ENCODE data around the gene NYAP1.

The NYAP1 gene

GRCh38 chr7:100483722-100484672 is at the start of gene NYAP1 (continued):
- TF ChIP-seq ZNF629 (tag by site-specific recombination; IDR thresholded peaks at IDR 0.05) (no peak), ZNF311 (tag by site-specific recombination; IDR thresholded peaks at IDR 0.05; ENCODE audit: borderline replicate concordance) (no peak), HOXD13 (CRISPR knock-in tag; IDR thresholded peaks at IDR 0.05; ENCODE audit: borderline replicate concordance) (no peak), ZNF19 (tag by site-specific recombination; IDR thresholded peaks at IDR 0.05; ENCODE audit: low read depth) (no peak), SCRT1 (tag by site-specific recombination; IDR thresholded peaks at IDR 0.05; ENCODE audit: borderline replicate concordance) (no peak), ZNF175 (tag by site-specific recombination; IDR thresholded peaks at IDR 0.05) (no peak), TRIM28 (IDR thresholded peaks at IDR 0.05; ENCODE audit: borderline replicate concordance, low read length) (no peak), ZNF221 (tag by site-specific recombination; IDR thresholded peaks at IDR 0.05; ENCODE audit: borderline replicate concordance) (no peak), IKZF3 (tag by site-specific recombination; IDR thresholded peaks at IDR 0.05) (no peak), KLF10 (tag by site-specific recombination; IDR thresholded peaks at IDR 0.05) (no peak; the same call in 1 of the 2 replicates), ZFP3 (tag by site-specific recombination; IDR thresholded peaks at IDR 0.05; ENCODE audit: low read depth) (no peak), ZNF785 (tag by site-specific recombination; IDR thresholded peaks at IDR 0.05) (no peak), ZNF157 (tag by site-specific recombination; IDR thresholded peaks at IDR 0.05) (no peak), ZNF239 (tag by site-specific recombination; IDR thresholded peaks at IDR 0.05) (no peak), HOXA7 (CRISPR knock-in tag; IDR thresholded peaks at IDR 0.05; ENCODE audit: borderline replicate concordance) (no peak), ZNF248 (tag by site-specific recombination; IDR thresholded peaks at IDR 0.05) (no peak), BCL11A (tag by site-specific recombination; IDR thresholded peaks at IDR 0.05; ENCODE audit: low read depth) (no peak), ZNF555 (tag by site-specific recombination; conservative IDR thresholded peaks at IDR 0.05) (no peak), ZNF48 (tag by site-specific recombination; IDR thresholded peaks at IDR 0.05) (no peak), ZNF350 (tag by site-specific recombination; IDR thresholded peaks at IDR 0.05) (no peak), ZNF354C (tag by site-specific recombination; IDR thresholded peaks at IDR 0.05; ENCODE audit: borderline replicate concordance, low read depth) (no peak), ZNF704 (tag by site-specific recombination; IDR thresholded peaks at IDR 0.05) (no peak), ZBTB20 (tag by site-specific recombination; IDR thresholded peaks at IDR 0.05) (0 out of 2 replicates have a peak, but pooled peaks have one; percentile 34), PRDM10 (tag by site-specific recombination; IDR thresholded peaks at IDR 0.05) (peak; percentile 90), ZNF341 (tag by site-specific recombination; IDR thresholded peaks at IDR 0.05; ENCODE audit: low read depth) (peak; percentile 60), ZNF791 (tag by site-specific recombination; IDR thresholded peaks at IDR 0.05) (no peak), REST (tag by site-specific recombination; IDR thresholded peaks at IDR 0.05) (no peak)
- TF ChIP-seq, protein P1, sequence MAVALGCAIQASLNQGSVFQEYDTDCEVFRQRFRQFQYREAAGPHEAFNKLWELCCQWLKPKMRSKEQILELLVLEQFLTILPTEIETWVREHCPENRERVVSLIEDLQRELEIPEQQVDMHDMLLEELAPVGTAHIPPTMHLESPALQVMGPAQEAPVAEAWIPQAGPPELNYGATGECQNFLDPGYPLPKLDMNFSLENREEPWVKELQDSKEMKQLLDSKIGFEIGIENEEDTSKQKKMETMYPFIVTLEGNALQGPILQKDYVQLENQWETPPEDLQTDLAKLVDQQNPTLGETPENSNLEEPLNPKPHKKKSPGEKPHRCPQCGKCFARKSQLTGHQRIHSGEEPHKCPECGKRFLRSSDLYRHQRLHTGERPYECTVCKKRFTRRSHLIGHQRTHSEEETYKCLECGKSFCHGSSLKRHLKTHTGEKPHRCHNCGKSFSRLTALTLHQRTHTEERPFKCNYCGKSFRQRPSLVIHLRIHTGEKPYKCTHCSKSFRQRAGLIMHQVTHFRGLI (tag by site-specific recombination; IDR thresholded peaks at IDR 0.05): no peak
- TF ChIP-seq, protein P2, sequence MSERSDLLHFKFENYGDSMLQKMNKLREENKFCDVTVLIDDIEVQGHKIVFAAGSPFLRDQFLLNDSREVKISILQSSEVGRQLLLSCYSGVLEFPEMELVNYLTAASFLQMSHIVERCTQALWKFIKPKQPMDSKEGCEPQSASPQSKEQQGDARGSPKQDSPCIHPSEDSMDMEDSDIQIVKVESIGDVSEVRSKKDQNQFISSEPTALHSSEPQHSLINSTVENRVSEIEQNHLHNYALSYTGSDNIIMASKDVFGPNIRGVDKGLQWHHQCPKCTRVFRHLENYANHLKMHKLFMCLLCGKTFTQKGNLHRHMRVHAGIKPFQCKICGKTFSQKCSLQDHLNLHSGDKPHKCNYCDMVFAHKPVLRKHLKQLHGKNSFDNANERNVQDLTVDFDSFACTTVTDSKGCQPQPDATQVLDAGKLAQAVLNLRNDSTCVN (tag by site-specific recombination; optimal IDR thresholded peaks at IDR 0.05): no peak
